GM18873 (cell line): ENCODE measurements around the gene FKBP3.
"Not testable (repeated sequence)": the region's sequence is repeated elsewhere in the genome, so short reads cannot be mapped to it uniquely, and the experiment has no call there.

Experiments used
- ATAC-seq: cut with Tn5 transposase; IDR thresholded peaks from one replicate; pipeline ENCODE4 v1.9.1; 2021; ENCODE audit warnings: mild to moderate bottlenecking, moderate library complexity, moderate number of reproducible peaks; ENCODE audit not compliant: unreplicated experiment, low FRiP score

Gene FKBP3

GRCh38 chr14:45134051-45134958, at the start of gene FKBP3:
Gene FKBP3 (minus strand): TSS chr14:45134481. CDS start chr14:45134456, 25 bp downstream.
- peak; percentile 89 for ATAC-seq

- no peak for ATAC-seq
Measured at GRCh38 chr14:45181806-45182205, 47.5 kb upstream of the FKBP3 start.

- no peak for ATAC-seq
Measured at GRCh38 chr14:45181329-45181728, 47.0 kb upstream of the FKBP3 start.

- ATAC-seq = no peak
Measured at GRCh38 chr14:45177076-45177475, 42.8 kb upstream of the FKBP3 start.

- no peak for ATAC-seq
Measured at GRCh38 chr14:45169906-45170305, 35.6 kb upstream of the FKBP3 start.

- ATAC-seq = peak; percentile 58
Measured at GRCh38 chr14:45156067-45156466, 21.8 kb upstream of the FKBP3 start.

- no peak for ATAC-seq
Measured at GRCh38 chr14:45150386-45150890, 16.2 kb upstream of the FKBP3 start.

GRCh38 chr14:45149602-45150001, 15.3 kb upstream of the FKBP3 start:
- no peak for ATAC-seq

- ATAC-seq = no peak
Measured at GRCh38 chr14:45145214-45145613, 10.9 kb upstream of the FKBP3 start.

GRCh38 chr14:45144658-45145057, 10.4 kb upstream of the FKBP3 start:
- ATAC-seq = no peak

GRCh38 chr14:45142083-45142482, 7.8 kb upstream of the FKBP3 start:
- not testable (repeated sequence) for ATAC-seq

- no peak for ATAC-seq
Measured at GRCh38 chr14:45140661-45141187, 6.4 kb upstream of the FKBP3 start.

GRCh38 chr14:45136399-45136798, 2.1 kb upstream of the FKBP3 start:
- no peak for ATAC-seq

- peak; percentile 47 for ATAC-seq
Measured at GRCh38 chr14:45135659-45136395, 1.5 kb upstream of the FKBP3 start, which contains the start of gene FANCM. Gene FANCM (plus strand): TSS chr14:45135930. CDS start chr14:45136032, 102 bp downstream.

GRCh38 chr14:45135156-45135555, 875 bp upstream of the FKBP3 start:
- no peak for ATAC-seq

- ATAC-seq = no peak
Measured at GRCh38 chr14:45133683-45134050, 614 bp downstream of the FKBP3 start.

- ATAC-seq = no peak
Measured at GRCh38 chr14:45128963-45129629, 5.2 kb downstream of the FKBP3 start.

- ATAC-seq = no peak
Measured at GRCh38 chr14:45125754-45126153, 8.5 kb downstream of the FKBP3 start.

GRCh38 chr14:45123271-45123670, 11.0 kb downstream of the FKBP3 start:
- no peak for ATAC-seq

- no peak for ATAC-seq
Measured at GRCh38 chr14:45120096-45120495, 14.2 kb downstream of the FKBP3 start.
